ENCODE measurements around the gene PRKACG.

The PRKACG gene

GRCh38 chr9:69036799-69037198, 22.9 kb upstream of the PRKACG start:
- in situ Hi-C loops (cut with MboI; ENCODE audit: low sequenced_read_pairs, unreplicated experiment) = no loop called here
- TF ChIP-seq CTCF (IDR thresholded peaks at IDR 0.05; ENCODE audit: borderline replicate concordance, control extremely low read depth, extremely low read depth, insufficient read depth, missing control alignments) = no peak
- no peak for DNase-seq (ENCODE audit: low spot score)

- no peak for TF ChIP-seq CTCF (IDR thresholded peaks at IDR 0.05; ENCODE audit: borderline replicate concordance, control extremely low read depth, extremely low read depth, insufficient read depth, missing control alignments)
- in situ Hi-C loops (cut with MboI; ENCODE audit: low sequenced_read_pairs, unreplicated experiment) = no loop called here
Measured at GRCh38 chr9:69036309-69036708, 22.4 kb upstream of the PRKACG start.

GRCh38 chr9:69035438-69036308, 21.8 kb upstream of the PRKACG start, which contains the start of gene FXN:
Gene FXN, plus strand, starts transcription at chr9:69035752. Its CDS starts 31 bp downstream, at chr9:69035783.
- DNase-seq (ENCODE audit: low spot score) = peak; percentile 94
- in situ Hi-C loops (cut with MboI; ENCODE audit: low sequenced_read_pairs, unreplicated experiment) = no loop called here
- TF ChIP-seq CTCF (IDR thresholded peaks at IDR 0.05; ENCODE audit: borderline replicate concordance, control extremely low read depth, extremely low read depth, insufficient read depth, missing control alignments) = peak; percentile 98

More at GRCh38 chr9:69036309-69036708, 22.4 kb upstream of the PRKACG start:
- peak; percentile 63 for DNase-seq (ENCODE audit: low spot score)

GRCh38 chr9:69034071-69034470, 20.2 kb upstream of the PRKACG start:
- DNase-seq (ENCODE audit: low spot score) = no peak
- no peak for TF ChIP-seq CTCF (IDR thresholded peaks at IDR 0.05; ENCODE audit: borderline replicate concordance, control extremely low read depth, extremely low read depth, insufficient read depth, missing control alignments)
- in situ Hi-C loops (cut with MboI; ENCODE audit: low sequenced_read_pairs, unreplicated experiment) = no loop called here

GRCh38 chr9:69030851-69031645, 17.1 kb upstream of the PRKACG start:
- TF ChIP-seq CTCF (IDR thresholded peaks at IDR 0.05; ENCODE audit: borderline replicate concordance, control extremely low read depth, extremely low read depth, insufficient read depth, missing control alignments) = no peak
- in situ Hi-C loops (cut with MboI; ENCODE audit: low sequenced_read_pairs, unreplicated experiment) = no loop called here
- DNase-seq (ENCODE audit: low spot score) = no peak

- in situ Hi-C loops (cut with MboI; ENCODE audit: low sequenced_read_pairs, unreplicated experiment) = loop anchor here (10.0 kb wide), 1 partner anchor 345 kb away; no protein-coding TSS in a partner anchor
- no peak for DNase-seq (ENCODE audit: low spot score)
- no peak for TF ChIP-seq CTCF (IDR thresholded peaks at IDR 0.05; ENCODE audit: borderline replicate concordance, control extremely low read depth, extremely low read depth, insufficient read depth, missing control alignments)
Measured at GRCh38 chr9:69029535-69029934, 15.6 kb upstream of the PRKACG start.
